Mesendoderm (in vitro differentiated cells): Measurements from ENCODE around the gene KMT5B. TPM values are rescaled to one million over a fixed set of nuclear protein-coding genes. Genes with fewer than 3 reads are reported as not detected.

ENCODE experiments used
- DNase-seq: peaks from one replicate; pipeline ENCODE4 v3.0.0; 2013
- H2AK5ac ChIP-seq: 2 replicates; pipeline ENCODE4 v1.6.1; 2013; ENCODE audit warnings: low read length, inconsistent platforms
- H2BK120ac ChIP-seq: 2 replicates; pipeline ENCODE4 v1.6.1; 2013; ENCODE audit warnings: low read depth, mild to moderate bottlenecking, low read length, moderate library complexity, mixed read lengths
- H2BK15ac ChIP-seq: replicated peaks from 2 replicates; pipeline ENCODE4 v1.6.1; 2013; ENCODE audit warnings: low read depth, mild to moderate bottlenecking, moderate library complexity
- H2BK5ac ChIP-seq: 2 replicates; pipeline ENCODE4 v1.6.1; 2013; ENCODE audit warnings: low read length, inconsistent platforms
- H3K18ac ChIP-seq: 2 replicates; pipeline ENCODE4 v1.6.1; 2013; ENCODE audit warnings: mild to moderate bottlenecking, low read length, mixed read lengths
- H3K23ac ChIP-seq: one replicate; pipeline ENCODE4 v1.6.1; 2013; ENCODE audit warnings: low read length
- H3K27ac ChIP-seq: 2 replicates; pipeline ENCODE4 v1.5.1; 2013; ENCODE audit warnings: low read depth, mild to moderate bottlenecking, inconsistent platforms, low read length, moderate library complexity
- H3K27me3 ChIP-seq: 2 replicates; pipeline ENCODE4 v1.6.1; 2013; ENCODE audit warnings: low read length, control low read depth, mild to moderate bottlenecking, inconsistent platforms; ENCODE audit not compliant: insufficient read depth, poor library complexity
- H3K36me3 ChIP-seq: 2 replicates; pipeline ENCODE4 v1.6.1; 2013; ENCODE audit warnings: low read length, inconsistent platforms; ENCODE audit not compliant: control insufficient read depth, insufficient read depth
- H3K4ac ChIP-seq: one replicate; pipeline ENCODE4 v1.6.1; 2013; ENCODE audit warnings: low read depth, mild to moderate bottlenecking, low read length, moderate library complexity
- H3K4me1 ChIP-seq: 2 replicates; pipeline ENCODE4 v1.6.1; 2013; ENCODE audit warnings: low read depth, low read length, inconsistent platforms; ENCODE audit not compliant: control insufficient read depth
- H3K4me2 ChIP-seq: 2 replicates; pipeline ENCODE4 v1.6.1; 2013; ENCODE audit warnings: low read length
- H3K4me3 ChIP-seq: 2 replicates; pipeline ENCODE4 v1.5.1; 2013; ENCODE audit warnings: mild to moderate bottlenecking, low read length
- H3K56ac ChIP-seq: one replicate; pipeline ENCODE4 v1.6.1; 2013; ENCODE audit warnings: low read length
- H3K79me1 ChIP-seq: 2 replicates; pipeline ENCODE4 v1.6.1; 2013; ENCODE audit warnings: low read length, inconsistent platforms
- H3K79me2 ChIP-seq: 2 replicates; pipeline ENCODE4 v1.6.1; 2013; ENCODE audit warnings: mild to moderate bottlenecking, low read length; ENCODE audit not compliant: control insufficient read depth, insufficient read depth
- H3K9ac ChIP-seq: 2 replicates; pipeline ENCODE4 v1.6.1; 2013; ENCODE audit warnings: low read length, inconsistent platforms
- H4K5ac ChIP-seq: one replicate; pipeline ENCODE4 v1.6.1; 2013; ENCODE audit warnings: low read length
- H4K8ac ChIP-seq: one replicate; pipeline ENCODE4 v1.6.1; 2013; ENCODE audit warnings: low read depth, mild to moderate bottlenecking, control low read depth, low read length, moderate library complexity
- WGBS: extraction: QIAGEN DNeasy Blood & Tissue Kit; methylation state at CpG from one replicate; pipeline ENCODE4 v1.1.7; 2013; ENCODE audit warnings: low lambda C conversion rate, missing lambda C conversion rate; ENCODE audit not compliant: insufficient coverage; ENCODE audit errors: extremely low coverage; 5-methylcytosine and 5-hydroxymethylcytosine counted together
- polyA plus RNA-seq, 2 experiments: library from polyadenylated mRNA; stranded (reverse); fragments of 200-250 nt; gene quantifications; one replicate each; pipeline ENCODE4 v1.2.3, GENCODE V29; 2013

Gene KMT5B
- 34.7 TPM for polyA plus RNA-seq (2013, experiment 1 of 2)
- polyA plus RNA-seq (2013, experiment 2 of 2) = 34.3 TPM

- H3K4ac ChIP-seq = peak within 1 kb of the TSS; percentile 97
- H3K27me3 ChIP-seq = no peaks in the 10 kb centered on the region
- H2BK5ac ChIP-seq = peak within 1 kb of the TSS; percentile 99
- peak within 1 kb of the TSS; percentile 86 for H3K4me3 ChIP-seq
- peak within 1 kb of the TSS; percentile 99 for H3K56ac ChIP-seq
- peaks cover 37% of the 10 kb centered on the region for H3K79me2 ChIP-seq
- H2BK15ac ChIP-seq = no peak within 1 kb of the TSS
- H3K36me3 ChIP-seq = no peaks in the 10 kb centered on the region
- H3K18ac ChIP-seq = peak within 1 kb of the TSS; percentile 89
- peak within 1 kb of the TSS; percentile 96 for H3K9ac ChIP-seq
- H2BK120ac ChIP-seq = peak within 1 kb of the TSS; percentile 98
- peaks cover 2% of the 10 kb centered on the region for H3K4me1 ChIP-seq
- peak within 1 kb of the TSS; percentile 99 for H3K27ac ChIP-seq
- DNase-seq = no peak
- no peak within 1 kb of the TSS for H2AK5ac ChIP-seq
- no CpG with 5 or more reads among the region's 60 CpGs for WGBS
- peaks cover 11% of the 10 kb centered on the region for H3K79me1 ChIP-seq
- peak within 1 kb of the TSS; percentile 100 for H4K8ac ChIP-seq
- H3K23ac ChIP-seq = peak within 1 kb of the TSS; percentile 89
- peak within 1 kb of the TSS; percentile 93 for H3K4me2 ChIP-seq
- no peak within 1 kb of the TSS for H4K5ac ChIP-seq
Measured at GRCh38 chr11:68213135-68213515, at the start of gene KMT5B. TSS of gene KMT5B (minus strand) at chr11:68213296. CDS start at chr11:68190076, 23,220 bp downstream.

- no peak overlapping the region for H2AK5ac ChIP-seq
- no peaks in the 10 kb centered on the region for H3K27me3 ChIP-seq
- H2BK120ac ChIP-seq = no peak overlapping the region
- no peak overlapping the region for H3K4me2 ChIP-seq
- no peak overlapping the region for H3K18ac ChIP-seq
- H3K36me3 ChIP-seq = peaks cover 20% of the 10 kb centered on the region
- no peak overlapping the region for H2BK5ac ChIP-seq
- H3K56ac ChIP-seq = no peak overlapping the region
- no peak overlapping the region for H3K4ac ChIP-seq
- no peak overlapping the region for H4K8ac ChIP-seq
- H4K5ac ChIP-seq = no peak overlapping the region
- no peak for DNase-seq
- H3K23ac ChIP-seq = no peak overlapping the region
- no peak overlapping the region for H3K27ac ChIP-seq
- H2BK15ac ChIP-seq = no peak overlapping the region
- no peaks in the 10 kb centered on the region for H3K4me1 ChIP-seq
- no peaks in the 10 kb centered on the region for H3K79me1 ChIP-seq
- H3K9ac ChIP-seq = no peak overlapping the region
- H3K79me2 ChIP-seq = no peaks in the 10 kb centered on the region
- H3K4me3 ChIP-seq = no peak overlapping the region
- WGBS = no CpG with 5 or more reads among the region's 8 CpGs
Measured at GRCh38 chr11:68262544-68262827, 49.4 kb upstream of the KMT5B start.

- H3K4me2 ChIP-seq = no peak overlapping the region
- no CpG with 5 or more reads among the region's 24 CpGs for WGBS
Measured at GRCh38 chr11:68261749-68262543, 48.9 kb upstream of the KMT5B start.

GRCh38 chr11:68261006-68261405 is 47.9 kb upstream of the KMT5B start:
- H3K27ac ChIP-seq = no peak overlapping the region

More at GRCh38 chr11:68261749-68262543, 48.9 kb upstream of the KMT5B start:
- H3K36me3 ChIP-seq = peaks cover 15% of the 10 kb centered on the region
- H3K27me3 ChIP-seq = no peaks in the 10 kb centered on the region
- H3K23ac ChIP-seq = no peak overlapping the region
- no peak for DNase-seq
- H2BK15ac ChIP-seq = no peak overlapping the region
- H4K5ac ChIP-seq = no peak overlapping the region
- H3K79me2 ChIP-seq = no peaks in the 10 kb centered on the region
- no peak overlapping the region for H3K56ac ChIP-seq
- no peak overlapping the region for H3K4me3 ChIP-seq
- no peak overlapping the region for H2BK120ac ChIP-seq
- H3K79me1 ChIP-seq = no peaks in the 10 kb centered on the region
- no peaks in the 10 kb centered on the region for H3K4me1 ChIP-seq
- H3K4ac ChIP-seq = no peak overlapping the region
- H2BK5ac ChIP-seq = no peak overlapping the region
- H2AK5ac ChIP-seq = no peak overlapping the region
- no peak overlapping the region for H3K9ac ChIP-seq
- H3K18ac ChIP-seq = no peak overlapping the region
- H4K8ac ChIP-seq = no peak overlapping the region
- H3K27ac ChIP-seq = no peak overlapping the region

GRCh38 chr11:68260484-68260883 is 47.4 kb upstream of the KMT5B start:
- DNase-seq = no peak
- Histone ChIP-seq H2AK5ac (no peak overlapping the region), H3K9ac (no peak overlapping the region), H3K36me3 (peaks cover 15% of the 10 kb centered on the region), H3K23ac (no peak overlapping the region), H3K27ac (no peak overlapping the region), H2BK5ac (no peak overlapping the region), H3K27me3 (no peaks in the 10 kb centered on the region), H3K4me3 (no peak overlapping the region), H2BK15ac (no peak overlapping the region), H4K8ac (no peak overlapping the region), H2BK120ac (no peak overlapping the region), H3K79me2 (no peaks in the 10 kb centered on the region), H3K79me1 (no peaks in the 10 kb centered on the region), H3K4me1 (no peaks in the 10 kb centered on the region), H3K56ac (peak overlapping the region; percentile 7), H3K4me2 (no peak overlapping the region), H3K18ac (no peak overlapping the region), H3K4ac (no peak overlapping the region), H4K5ac (no peak overlapping the region)
- no CpG with 5 or more reads among the region's 6 CpGs for WGBS

More at GRCh38 chr11:68261006-68261405, 47.9 kb upstream of the KMT5B start:
- H2BK5ac ChIP-seq = no peak overlapping the region
- H4K5ac ChIP-seq = no peak overlapping the region
- H3K18ac ChIP-seq = no peak overlapping the region
- no peaks in the 10 kb centered on the region for H3K27me3 ChIP-seq
- no peak overlapping the region for H3K4me3 ChIP-seq
- no peak overlapping the region for H3K9ac ChIP-seq
- H3K79me1 ChIP-seq = no peaks in the 10 kb centered on the region
- H3K23ac ChIP-seq = no peak overlapping the region
- no peak overlapping the region for H3K4me2 ChIP-seq
- H2BK120ac ChIP-seq = no peak overlapping the region
- no peaks in the 10 kb centered on the region for H3K79me2 ChIP-seq
- no peak overlapping the region for H3K56ac ChIP-seq
- H3K4ac ChIP-seq = no peak overlapping the region
- no peak overlapping the region for H4K8ac ChIP-seq
- no peak for DNase-seq
- H3K36me3 ChIP-seq = peaks cover 15% of the 10 kb centered on the region
- no peaks in the 10 kb centered on the region for H3K4me1 ChIP-seq
- H2AK5ac ChIP-seq = no peak overlapping the region
- no peak overlapping the region for H2BK15ac ChIP-seq
- no CpG with 5 or more reads among the region's 15 CpGs for WGBS
